T-cell (primary cell): ENCODE measurements around the gene PAFAH2. TPM values are rescaled to one million over a fixed set of nuclear protein-coding genes. Genes with fewer than 3 reads are reported as not detected.
A peak's percentile ranks its signal among the peaks of the same experiment; 100 is the strongest.

Experiments
- ATAC-seq, 4 experiments: fragments of 200-7000 bp in 3 of 4; fragments of 150-1000 bp in 1 of 4; cut with Tn5 transposase; replicated peaks in 1 of 4; 1 replicate in 3 of 4; 2 replicates in 1 of 4; pipeline ENCODE4 v1.10.0; 2021; ENCODE audit warnings: moderate library complexity in 3 of 4, mild to moderate bottlenecking in 2 of 4, moderate number of reproducible peaks in 1 of 4
- CTCF ChIA-PET, 2 donors: fragments of 300-600 bp; sonication (Branson Sonifier 250); formaldehyde crosslinking; loops; one replicate each; lab custom pipeline; 2022; ENCODE audit warnings: antibody characterized with exemption in 2 of 2; lab: Charles Lee
- POLR2A ChIA-PET, 2 donors: fragments of 300-600 bp; sonication (Branson Sonifier 250); formaldehyde crosslinking; loops; one replicate each; lab custom pipeline; 2022; ENCODE audit warnings: antibody characterized with exemption in 2 of 2; lab: Charles Lee
- DNase-seq, 35 experiments: peaks; one replicate each; pipeline versions ENCODE4 v3.0.0 to v3.0.0-alpha.2; 2013 to 2023
- H3K27ac ChIP-seq: one replicate; pipeline ENCODE4 v1.5.1; 2013; ENCODE audit warnings: low read length
- H3K27me3 ChIP-seq, 2 experiments: replicated peaks in 1 of 2; 1 replicate in 1 of 2; 2 replicates in 1 of 2; pipeline versions ENCODE4 v1.6.1 to v1.7.0; 2013; ENCODE audit warnings: low read length in 1 of 2, mixed read lengths in 1 of 2; ENCODE audit not compliant: control insufficient read depth in 2 of 2, insufficient read depth in 2 of 2; ENCODE audit errors: extremely low read depth in 1 of 2
- H3K36me3 ChIP-seq, 2 donors: 1 replicate in 1 of 2; 2 replicates in 1 of 2; pipeline versions ENCODE4 v1.6.1 to v1.7.0; 2013; ENCODE audit warnings: low read length in 1 of 2; ENCODE audit not compliant: control insufficient read depth in 2 of 2, insufficient read depth in 1 of 2; ENCODE audit errors: extremely low read depth in 1 of 2
- H3K4me1 ChIP-seq, 2 experiments: 1 replicate in 1 of 2; 2 replicates in 1 of 2; pipeline versions ENCODE4 v1.6.1 to v1.7.0; 2013; ENCODE audit warnings: low read length in 2 of 2, mixed read lengths in 1 of 2; ENCODE audit not compliant: insufficient read depth in 2 of 2, control insufficient read depth in 1 of 2; ENCODE audit errors: extremely low read depth in 1 of 2
- H3K4me3 ChIP-seq, 2 donors: 1 replicate in 1 of 2; 2 replicates in 1 of 2; pipeline versions ENCODE4 v1.5.1 to v1.7.0; 2013; ENCODE audit warnings: mild to moderate bottlenecking in 2 of 2, low read length in 1 of 2, moderate library complexity in 1 of 2; ENCODE audit not compliant: control insufficient read depth in 1 of 2; ENCODE audit errors: extremely low read depth in 1 of 2
- H3K9me3 ChIP-seq: 2 replicates; pipeline ENCODE4 v1.7.0; 2013
- H3K27ac Mint-ChIP-seq, 2 donors: one replicate each; pipeline ENCODE4 v1.8.0; 2020 to 2021; ENCODE audit warnings: mild to moderate bottlenecking in 2 of 2, mixed read lengths in 2 of 2
- H3K27me3 Mint-ChIP-seq, 2 donors: one replicate each; pipeline ENCODE4 v1.8.0; 2021 to 2022; ENCODE audit warnings: mixed read lengths in 2 of 2
- H3K36me3 Mint-ChIP-seq: one replicate; pipeline ENCODE4 v1.8.0; 2021; ENCODE audit warnings: mixed read lengths
- H3K4me1 Mint-ChIP-seq, 3 donors: one replicate each; pipeline ENCODE4 v1.8.0; 2020 to 2022; ENCODE audit warnings: mixed read lengths in 3 of 3, mild to moderate bottlenecking in 1 of 3
- H3K4me3 Mint-ChIP-seq, 3 donors: one replicate each; pipeline ENCODE4 v1.8.0; 2020 to 2022; ENCODE audit warnings: mild to moderate bottlenecking in 3 of 3, mixed read lengths in 3 of 3, moderate library complexity in 3 of 3
- H3K9me3 Mint-ChIP-seq, 3 donors: one replicate each; pipeline ENCODE4 v1.8.0; 2020 to 2022; ENCODE audit warnings: mixed read lengths in 3 of 3
- WGBS: methylation state at CpG from one replicate; pipeline ENCODE4 v1.1.5; 2013; ENCODE audit warnings: missing lambda C conversion rate; ENCODE audit not compliant: insufficient coverage; 5-methylcytosine and 5-hydroxymethylcytosine counted together
- total RNA-seq, 35 experiments: library from RNA in 6 of 35; stranded (reverse) in 6 of 35; fragments of 120-200 nt in 1 of 35; gene quantifications; one replicate each; pipeline versions ENCODE4 v1.2.1 to v1.2.4 and lab custom pipeline; 2013 to 2026

Gene PAFAH2
- 10 to 100 TPM; 10.2 to 30.2 (median 17.3) TPM for total RNA-seq
- total RNA-seq (2013) = 22.4 TPM
- total RNA-seq (lab: John Stamatoyannopoulos, UW) = 7.3 to 71.9 (median 20.7) reads per million in 29 experiments

GRCh38 chr1:25997828-25998761, at the start of gene PAFAH2:
PAFAH2 (minus strand) TSS chr1:25998063; CDS start chr1:25990816, 7,247 bp downstream.
- DNase-seq (peak; percentile 90 to 99 (median 96)), ATAC-seq (peak; percentile 96 to 98 (median 97))
- Mint-ChIP-seq H3K9me3 (no peaks in the 10 kb centered on the region), H3K27me3 (no peaks in the 10 kb centered on the region), H3K27ac (peak within 1 kb of the TSS; percentile 99), H3K36me3 (no peaks in the 10 kb centered on the region), H3K4me1 (peaks cover 35 to 39% (median 37%) of the 10 kb centered on the region in 3 donors), H3K4me3 (peak within 1 kb of the TSS; percentile 91 to 97 (median 94))
- CTCF ChIA-PET = interaction anchor here (0.5 to 10.8 kb wide), 25 partner anchors 9 to 1494 kb away, joined by 3 to 311 read pairs (median 4); partner anchors contain the start of genes DHDDS (in 1 of the 2) and STMN1 (in 1 of the 2)
- Histone ChIP-seq H3K9me3 (no peaks in the 10 kb centered on the region), H3K27me3 (no peaks in the 10 kb centered on the region), H3K27ac (peak within 1 kb of the TSS; percentile 83), H3K4me1 (peaks cover 10 to 31% of the 10 kb centered on the region in 2 experiments), H3K36me3 (no peaks in the 10 kb centered on the region), H3K4me3 (peak within 1 kb of the TSS; percentile 63 to 66)
- WGBS = under 1% methylated on average over 30 of the region's 47 CpGs
- POLR2A ChIA-PET = interaction anchor here (0.6 to 1.7 kb wide), 12 partner anchors 11 to 1571 kb away, joined by 3 to 13 read pairs (median 3); partner anchors contain the start of gene STMN1 (in 1 of the 2)

GRCh38 chr1:26047278-26047874, 49.5 kb upstream of the PAFAH2 start:
- ChIA-PET POLR2A (no interaction called here), CTCF (interaction anchor here in 1 of 2 donors (0.5 kb wide), 1 partner anchor 717 kb away, joined by 4 read pairs; no protein-coding TSS in a partner anchor)
- no peak overlapping the region for H3K27ac ChIP-seq
- peaks cover 0 to 9% of the 10 kb centered on the region in 2 experiments for H3K4me1 ChIP-seq
- ATAC-seq (no peak), DNase-seq (no peak)
- Mint-ChIP-seq H3K27me3 (peaks cover 40 to 79% of the 10 kb centered on the region in 2 donors), H3K36me3 (no peaks in the 10 kb centered on the region), H3K9me3 (no peaks in the 10 kb centered on the region), H3K27ac (no peak overlapping the region), H3K4me1 (peaks cover 7 to 10% (median 9%) of the 10 kb centered on the region in 3 donors), H3K4me3 (peak overlapping the region in 1 of 3 donors; percentile 49)
- 79% methylated on average over 6 of the region's 7 CpGs for WGBS
- H3K36me3 ChIP-seq = no peaks in the 10 kb centered on the region
- peaks cover 8 to 69% of the 10 kb centered on the region in 2 experiments for H3K27me3 ChIP-seq
- no peak overlapping the region for H3K4me3 ChIP-seq
- H3K9me3 ChIP-seq = no peaks in the 10 kb centered on the region

GRCh38 chr1:26046246-26047095, 48.6 kb upstream of the PAFAH2 start:
- H3K27me3 Mint-ChIP-seq = peaks cover 36 to 77% of the 10 kb centered on the region in 2 donors
- H3K27ac Mint-ChIP-seq = no peak overlapping the region
- H3K4me3 Mint-ChIP-seq = peak overlapping the region in 2 of 3 donors; percentile 17 to 49
- 9% methylated on average over 52 of the region's 57 CpGs for WGBS
- ChIA-PET POLR2A (interaction anchor here in 1 of 2 donors (0.5 kb wide), 1 partner anchor 217 kb away, joined by 3 read pairs; no protein-coding TSS in a partner anchor), CTCF (no interaction called here)
- Histone ChIP-seq H3K27ac (no peak overlapping the region), H3K9me3 (no peaks in the 10 kb centered on the region), H3K27me3 (peaks cover 8 to 74% of the 10 kb centered on the region in 2 experiments), H3K4me3 (no peak overlapping the region), H3K36me3 (no peaks in the 10 kb centered on the region), H3K4me1 (peaks cover 0 to 9% of the 10 kb centered on the region in 2 experiments)
- H3K4me1 Mint-ChIP-seq = peaks cover 7 to 10% (median 9%) of the 10 kb centered on the region in 3 donors
- H3K9me3 Mint-ChIP-seq = no peaks in the 10 kb centered on the region
- DNase-seq (no peak), ATAC-seq (no peak)
- no peaks in the 10 kb centered on the region for H3K36me3 Mint-ChIP-seq

GRCh38 chr1:26045722-26046245, 47.9 kb upstream of the PAFAH2 start, which contains the start of gene SLC30A2:
SLC30A2 (minus strand) TSS chr1:26046118; CDS start chr1:26045896, 222 bp downstream.
- H3K4me3 ChIP-seq = peak within 1 kb of the TSS in 1 of 2 donors; percentile 6
- Mint-ChIP-seq H3K4me1 (peaks cover 4 to 9% (median 6%) of the 10 kb centered on the region in 3 donors), H3K9me3 (no peaks in the 10 kb centered on the region), H3K27me3 (peaks cover 36 to 70% of the 10 kb centered on the region in 2 donors), H3K36me3 (no peaks in the 10 kb centered on the region), H3K4me3 (peak within 1 kb of the TSS in 2 of 3 donors; percentile 17 to 61), H3K27ac (peak within 1 kb of the TSS in 1 of 2 donors; percentile 36)
- POLR2A ChIA-PET = interaction anchor here (0.5 to 0.6 kb wide), 2 partner anchors 10 to 218 kb away, joined by 3 read pairs; no protein-coding TSS in a partner anchor
- H3K36me3 ChIP-seq = no peaks in the 10 kb centered on the region
- 3% methylated on average over 61 of the region's 62 CpGs for WGBS
- no peaks in the 10 kb centered on the region for H3K9me3 ChIP-seq
- CTCF ChIA-PET = no interaction called here
- no peak for DNase-seq
- ATAC-seq = no peak
- no peak within 1 kb of the TSS for H3K27ac ChIP-seq
- H3K4me1 ChIP-seq = peaks cover 0 to 9% of the 10 kb centered on the region in 2 experiments
- peaks cover 8 to 74% of the 10 kb centered on the region in 2 experiments for H3K27me3 ChIP-seq

GRCh38 chr1:26044971-26045721, 47.3 kb upstream of the PAFAH2 start:
- peaks cover 8 to 75% of the 10 kb centered on the region in 2 experiments for H3K27me3 ChIP-seq
- H3K27ac Mint-ChIP-seq = peak overlapping the region in 1 of 2 donors; percentile 36
- H3K36me3 Mint-ChIP-seq = no peaks in the 10 kb centered on the region
- H3K4me1 ChIP-seq = peaks cover 0 to 9% of the 10 kb centered on the region in 2 experiments
- H3K4me1 Mint-ChIP-seq = peaks cover 4 to 9% (median 6%) of the 10 kb centered on the region in 3 donors
- 35% methylated on average over 29 of the region's 29 CpGs for WGBS
- CTCF ChIA-PET = no interaction called here
- ATAC-seq = no peak
- H3K27ac ChIP-seq = no peak overlapping the region
- peak overlapping the region in 1 of 3 donors; percentile 61 for H3K4me3 Mint-ChIP-seq
- H3K9me3 ChIP-seq = no peaks in the 10 kb centered on the region
- H3K27me3 Mint-ChIP-seq = peaks cover 33 to 64% of the 10 kb centered on the region in 2 donors
- H3K4me3 ChIP-seq = no peak overlapping the region
- POLR2A ChIA-PET = interaction anchor here in 1 of 2 donors (0.6 kb wide), 1 partner anchor 11 kb away, joined by 3 read pairs; no protein-coding TSS in a partner anchor
- H3K9me3 Mint-ChIP-seq = no peaks in the 10 kb centered on the region
- no peak for DNase-seq
- H3K36me3 ChIP-seq = no peaks in the 10 kb centered on the region
